Esophagus (tissue), 2 donors: ENCODE data around the gene APC. TPM values are rescaled to one million over a fixed set of nuclear protein-coding genes. Genes with fewer than 3 reads are reported as not detected.

Experiments
- H3K27ac ChIP-seq, 2 donors: one replicate each; pipeline ENCODE4 v1.5.1; 2013; ENCODE audit warnings: low read depth in 2 of 2, mild to moderate bottlenecking in 2 of 2, inconsistent platforms in 1 of 2, low read length in 1 of 2, moderate library complexity in 1 of 2
- H3K27me3 ChIP-seq, 2 donors: one replicate each; pipeline ENCODE4 v1.6.1; 2013; ENCODE audit warnings: low read length in 2 of 2, control low read depth in 1 of 2, mild to moderate bottlenecking in 1 of 2; ENCODE audit not compliant: insufficient read depth in 2 of 2, control insufficient read depth in 1 of 2
- H3K36me3 ChIP-seq, 2 donors: one replicate each; pipeline ENCODE4 v1.6.1; 2013; ENCODE audit warnings: low read length in 1 of 2; ENCODE audit not compliant: control insufficient read depth in 2 of 2, insufficient read depth in 2 of 2
- H3K4me1 ChIP-seq, 2 donors: one replicate each; pipeline ENCODE4 v1.6.1; 2013; ENCODE audit warnings: low read length in 1 of 2; ENCODE audit not compliant: control insufficient read depth in 2 of 2, insufficient read depth in 2 of 2
- H3K4me3 ChIP-seq, 2 donors: one replicate each; pipeline ENCODE4 v1.5.1; 2013; ENCODE audit warnings: low read length in 2 of 2, mild to moderate bottlenecking in 2 of 2, low read depth in 1 of 2, moderate library complexity in 1 of 2
- H3K9me3 ChIP-seq, 2 donors: one replicate each; pipeline ENCODE4 v1.6.1; 2013; ENCODE audit warnings: mild to moderate bottlenecking in 2 of 2, low read depth in 1 of 2, low read length in 1 of 2, moderate library complexity in 1 of 2; ENCODE audit not compliant: control insufficient read depth in 2 of 2, insufficient read depth in 1 of 2
- WGBS, 2 donors: extraction: QIAGEN DNeasy Blood & Tissue Kit; methylation state at CpG; one replicate each; pipeline ENCODE4 v1.1.7; 2013; 5-methylcytosine and 5-hydroxymethylcytosine counted together
- polyA plus RNA-seq, 2 donors: library from polyadenylated mRNA; stranded (reverse); fragments of 200-250 nt; gene quantifications; one replicate each; pipeline ENCODE4 v1.2.3, GENCODE V29; 2013
- donor health status: healthy with polysubstance abuse.
- donor health status: Bipolar disorder and iron deficiency.

APC gene
- polyA plus RNA-seq, 2 donors: 4.8 to 5.8 TPM

DNA sequence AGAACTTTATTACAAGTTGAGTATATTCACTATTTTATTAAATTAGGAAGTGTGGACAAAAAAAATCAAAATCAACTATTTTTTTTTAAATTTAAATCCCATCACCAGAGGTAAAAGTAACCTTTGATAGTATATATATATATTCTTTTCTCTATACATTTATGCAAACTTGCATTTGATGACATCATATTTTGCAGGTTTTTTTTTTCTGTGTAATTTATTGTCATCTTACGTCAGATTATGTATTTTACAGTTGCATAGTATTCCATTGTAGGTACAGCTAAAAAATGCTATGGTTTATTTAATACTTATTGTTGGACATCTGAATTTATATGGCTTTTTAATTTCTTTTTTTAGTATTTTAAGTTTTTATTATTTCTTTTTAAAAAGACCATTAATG lies 25.5 kb downstream of the APC start:
- 94 to 100% methylated on average over 1 of the region's 1 CpG for WGBS, 2 donors
- no peak overlapping the region for H3K27ac ChIP-seq
- no peaks in the 10 kb centered on the region for H3K36me3 ChIP-seq
- no peak overlapping the region for H3K4me3 ChIP-seq
- H3K27me3 ChIP-seq: no peaks in the 10 kb centered on the region
- no peaks in the 10 kb centered on the region for H3K4me1 ChIP-seq
- H3K9me3 ChIP-seq: no peaks in the 10 kb centered on the region

DNA sequence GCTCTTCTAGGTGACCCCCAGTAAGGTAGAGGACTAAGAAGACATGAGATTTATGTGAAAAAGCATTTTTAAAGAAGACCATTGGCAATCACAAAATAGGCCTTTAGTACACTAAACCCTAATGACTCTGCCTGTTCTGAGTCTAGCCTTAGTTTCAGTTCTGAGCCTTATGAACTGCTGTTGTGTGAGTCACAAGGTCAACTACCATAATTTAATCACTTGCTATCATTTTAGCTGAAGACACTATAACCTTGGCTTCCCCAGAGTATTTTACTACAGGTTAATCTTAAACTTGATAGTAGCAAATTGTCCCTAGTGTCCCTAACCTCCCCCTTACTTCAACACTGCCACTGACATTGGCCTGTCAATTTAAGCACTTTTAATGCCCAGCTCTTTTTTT lies 34.4 kb downstream of the APC start:
- peaks cover 0 to 2% of the 10 kb centered on the region in 2 donors for H3K36me3 ChIP-seq

DNA sequence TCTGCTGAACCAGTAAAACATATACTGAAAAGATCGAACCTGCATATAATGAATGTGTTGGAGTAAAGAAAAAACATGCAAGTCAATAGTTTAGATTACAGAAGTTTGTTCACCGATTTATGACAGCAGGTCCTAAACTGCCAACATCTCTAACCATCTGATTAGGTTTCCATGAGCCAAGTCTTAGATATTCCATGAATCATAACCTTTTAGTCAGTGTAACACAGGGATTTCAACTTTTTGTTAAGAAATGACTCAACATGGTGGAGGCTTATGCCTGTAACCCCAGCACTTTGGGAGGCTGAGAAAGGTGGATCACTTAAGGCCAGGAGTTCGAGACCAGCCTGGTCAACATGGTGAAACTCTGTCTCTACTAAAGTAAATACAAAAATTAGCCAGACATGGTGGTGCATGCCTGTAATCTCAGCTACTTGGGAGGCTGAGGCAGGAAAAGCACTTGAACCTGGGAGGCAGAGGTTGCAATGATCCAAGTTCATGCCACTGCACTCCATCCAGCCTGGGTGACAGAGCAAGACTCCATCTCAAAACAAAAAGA lies 38.7 kb downstream of the APC start:
- no peaks in the 10 kb centered on the region for H3K9me3 ChIP-seq
- H3K27ac ChIP-seq: no peak overlapping the region
- 83 to 88% methylated on average over 3 of the region's 3 CpGs for whole genome bisulfite sequencing, 2 donors
- H3K27me3 ChIP-seq: no peaks in the 10 kb centered on the region
- no peak overlapping the region for H3K4me3 ChIP-seq
- no peaks in the 10 kb centered on the region for H3K4me1 ChIP-seq
- no peaks in the 10 kb centered on the region for H3K36me3 ChIP-seq

More for the DNA sequence above, 34.4 kb downstream of the APC start:
- Histone ChIP-seq H3K4me3 (no peak overlapping the region), H3K4me1 (no peaks in the 10 kb centered on the region), H3K9me3 (no peaks in the 10 kb centered on the region), H3K27me3 (no peaks in the 10 kb centered on the region), H3K27ac (no peak overlapping the region)

DNA sequence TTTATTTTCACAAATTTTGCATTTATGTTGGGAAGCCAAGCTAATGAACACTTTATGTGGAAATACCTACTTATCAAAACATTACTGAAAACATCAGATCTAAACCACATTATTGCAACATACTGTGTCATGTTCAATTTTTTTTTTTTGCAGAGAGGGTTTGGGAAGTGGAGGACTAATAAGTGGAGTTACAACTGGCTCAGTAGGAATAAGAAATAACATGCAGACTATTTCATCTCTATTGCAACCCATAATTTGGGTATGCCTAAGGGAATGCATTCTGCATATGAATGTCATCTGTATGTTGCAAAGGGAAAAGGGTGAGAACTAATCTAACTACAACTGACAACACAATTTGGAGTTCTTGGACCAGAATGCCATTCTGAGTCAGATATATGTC lies 41.8 kb downstream of the APC start:
- Histone ChIP-seq H3K36me3 (peaks cover 0 to 3% of the 10 kb centered on the region in 2 donors), H3K4me3 (no peak overlapping the region), H3K4me1 (no peaks in the 10 kb centered on the region), H3K9me3 (no peaks in the 10 kb centered on the region), H3K27me3 (no peaks in the 10 kb centered on the region), H3K27ac (no peak overlapping the region)

DNA sequence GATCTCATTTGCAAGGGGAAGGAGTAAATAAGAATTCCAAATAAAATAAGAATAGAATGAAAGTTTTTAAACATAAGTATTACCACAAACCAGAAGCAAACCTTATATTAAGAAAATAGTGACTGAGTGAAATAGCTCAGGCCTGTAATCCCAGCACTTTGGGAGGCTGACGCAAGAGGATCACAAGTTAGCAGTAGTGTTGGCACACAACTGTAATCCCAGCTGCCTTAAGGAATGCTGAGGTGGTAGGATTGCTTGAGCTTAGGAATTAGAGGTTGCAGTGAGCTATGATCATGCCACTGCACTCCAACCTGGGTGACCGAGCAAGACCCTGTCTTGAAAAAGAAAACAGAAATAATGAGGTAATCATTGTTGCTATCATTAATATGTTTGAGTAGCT lies 47.0 kb downstream of the APC start:
- no peaks in the 10 kb centered on the region for H3K27me3 ChIP-seq
- no peaks in the 10 kb centered on the region for H3K4me1 ChIP-seq
- WGBS, 2 donors: 87 to 92% methylated on average over 2 of the region's 2 CpGs
- peaks cover 0 to 3% of the 10 kb centered on the region in 2 donors for H3K36me3 ChIP-seq
- H3K9me3 ChIP-seq: no peaks in the 10 kb centered on the region
- no peak overlapping the region for H3K27ac ChIP-seq
- no peak overlapping the region for H3K4me3 ChIP-seq

DNA sequence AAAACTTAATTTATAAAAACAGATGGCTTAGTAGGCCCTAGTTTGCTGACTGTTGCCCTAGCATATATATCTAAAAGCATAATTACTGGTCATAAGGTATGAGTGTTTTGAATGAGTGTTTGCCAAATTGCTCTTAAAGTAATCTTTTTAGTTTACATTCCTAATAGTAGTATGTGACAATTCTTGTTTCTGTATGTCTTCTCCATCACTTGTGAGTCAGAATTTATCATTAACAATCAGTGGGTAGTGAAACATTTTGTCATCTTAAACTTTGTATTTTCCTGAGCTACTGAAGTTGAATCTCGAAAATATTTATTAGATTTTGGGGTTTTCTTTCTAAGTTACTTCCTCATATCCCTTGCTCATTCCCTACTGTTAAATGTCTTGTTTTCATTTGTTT lies 49.6 kb downstream of the APC start:
- H3K4me1 ChIP-seq: no peaks in the 10 kb centered on the region
- no peaks in the 10 kb centered on the region for H3K36me3 ChIP-seq
- no peaks in the 10 kb centered on the region for H3K27me3 ChIP-seq
- no peak overlapping the region for H3K27ac ChIP-seq
- H3K9me3 ChIP-seq: no peaks in the 10 kb centered on the region
- 83 to 85% methylated on average over 1 of the region's 1 CpG for WGBS, 2 donors
- no peak overlapping the region for H3K4me3 ChIP-seq

DNA sequence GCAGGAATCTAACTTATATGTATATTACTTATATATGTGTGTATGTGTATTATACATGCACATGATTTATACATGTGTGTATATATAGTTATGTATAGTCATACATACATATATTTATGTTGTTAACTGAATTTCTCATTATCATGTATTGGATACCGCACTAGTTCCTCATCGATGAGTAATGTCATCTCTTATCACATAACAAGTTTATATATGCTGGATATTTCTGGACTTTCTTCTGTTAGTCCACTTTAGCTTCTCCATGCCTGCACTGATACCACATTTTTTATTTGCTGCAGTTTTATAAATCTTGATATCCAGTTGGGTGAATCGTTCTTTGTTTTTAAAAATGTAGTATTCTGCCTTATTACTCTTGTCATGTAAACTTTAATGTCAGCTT lies 50.2 kb downstream of the APC start:
- WGBS, 2 donors: 95% methylated on average over 3 of the region's 3 CpGs

DNA sequence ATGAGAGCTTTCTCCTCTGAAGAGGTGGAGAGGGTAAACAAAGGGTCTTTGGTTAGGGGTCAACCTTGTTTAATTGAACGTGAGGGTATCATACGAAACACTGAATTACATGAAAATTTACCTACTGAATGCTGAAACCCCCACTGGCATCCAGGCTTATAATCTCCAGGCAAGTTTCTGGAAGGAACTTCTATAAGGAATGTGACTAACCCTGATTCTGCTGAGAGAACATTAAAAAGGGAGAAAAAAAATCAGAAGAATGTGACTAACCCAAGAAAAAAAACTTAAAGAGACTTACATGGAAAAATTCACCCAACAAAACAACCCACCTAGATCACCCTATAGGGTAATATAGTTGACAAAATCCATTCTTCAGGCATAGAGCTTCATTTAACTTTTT lies 55.5 kb downstream of the APC start:
- no peaks in the 10 kb centered on the region for H3K9me3 ChIP-seq
- H3K4me1 ChIP-seq: no peaks in the 10 kb centered on the region
- no peak overlapping the region for H3K27ac ChIP-seq
- WGBS, 2 donors: 86 to 89% methylated on average over 2 of the region's 2 CpGs
- H3K27me3 ChIP-seq: no peaks in the 10 kb centered on the region
- H3K36me3 ChIP-seq: peaks cover 4 to 6% of the 10 kb centered on the region in 2 donors
- no peak overlapping the region for H3K4me3 ChIP-seq

More for the DNA sequence above, 50.2 kb downstream of the APC start:
- Histone ChIP-seq H3K27ac (no peak overlapping the region), H3K9me3 (no peaks in the 10 kb centered on the region), H3K4me3 (no peak overlapping the region), H3K4me1 (no peaks in the 10 kb centered on the region), H3K36me3 (peaks cover 0 to 2% of the 10 kb centered on the region in 2 donors), H3K27me3 (no peaks in the 10 kb centered on the region)

DNA sequence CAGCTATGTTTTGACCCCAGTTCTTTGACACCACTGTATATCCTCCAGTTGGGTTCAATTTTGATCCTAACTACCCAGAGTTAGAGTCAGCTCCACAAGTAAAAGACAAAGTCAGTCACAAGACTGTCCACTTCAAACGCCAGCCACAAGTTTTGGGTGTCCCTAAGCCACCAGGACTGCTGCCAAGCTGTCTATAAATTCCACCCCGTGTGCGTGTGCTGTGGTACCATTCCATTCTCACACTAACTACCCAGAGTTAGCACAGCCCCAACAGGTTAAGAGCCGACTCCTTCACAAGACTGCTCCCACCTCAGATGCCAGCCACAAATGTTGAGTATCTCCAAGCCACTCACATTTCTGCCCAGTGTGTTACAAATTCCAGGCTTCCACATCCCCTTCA lies 56.7 kb downstream of the APC start:
- WGBS, 2 donors: 92 to 95% methylated on average over 4 of the region's 4 CpGs
- Histone ChIP-seq H3K9me3 (no peaks in the 10 kb centered on the region), H3K27me3 (no peaks in the 10 kb centered on the region), H3K4me3 (no peak overlapping the region), H3K27ac (no peak overlapping the region), H3K4me1 (no peaks in the 10 kb centered on the region), H3K36me3 (peaks cover 4 to 6% of the 10 kb centered on the region in 2 donors)

DNA sequence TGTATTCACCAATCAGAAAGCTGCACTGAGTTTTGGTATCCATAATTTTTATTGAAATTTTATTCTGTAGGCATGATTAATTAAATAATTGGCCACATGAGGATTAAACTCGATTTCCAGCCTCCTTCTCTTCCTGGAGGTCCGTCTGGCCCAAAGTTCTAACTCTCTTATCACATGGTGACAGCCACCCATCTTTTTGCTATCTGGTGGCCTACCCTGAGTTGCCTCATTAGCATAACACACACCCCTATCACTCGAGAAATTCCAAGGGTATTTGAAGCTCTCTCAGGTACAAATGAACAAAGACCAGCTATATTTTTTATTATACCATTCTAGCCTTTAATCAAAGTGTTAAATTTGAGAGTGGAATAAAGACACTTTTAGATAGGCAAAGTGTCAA lies 57.7 kb downstream of the APC start:
- Histone ChIP-seq H3K4me3 (no peak overlapping the region), H3K4me1 (no peaks in the 10 kb centered on the region), H3K36me3 (peaks cover 4 to 6% of the 10 kb centered on the region in 2 donors), H3K9me3 (no peaks in the 10 kb centered on the region), H3K27me3 (no peaks in the 10 kb centered on the region), H3K27ac (no peak overlapping the region)
- 74 to 79% methylated on average over 3 of the region's 3 CpGs for WGBS, 2 donors
